Measurements from ENCODE around the gene SLC25A22.

DNA sequence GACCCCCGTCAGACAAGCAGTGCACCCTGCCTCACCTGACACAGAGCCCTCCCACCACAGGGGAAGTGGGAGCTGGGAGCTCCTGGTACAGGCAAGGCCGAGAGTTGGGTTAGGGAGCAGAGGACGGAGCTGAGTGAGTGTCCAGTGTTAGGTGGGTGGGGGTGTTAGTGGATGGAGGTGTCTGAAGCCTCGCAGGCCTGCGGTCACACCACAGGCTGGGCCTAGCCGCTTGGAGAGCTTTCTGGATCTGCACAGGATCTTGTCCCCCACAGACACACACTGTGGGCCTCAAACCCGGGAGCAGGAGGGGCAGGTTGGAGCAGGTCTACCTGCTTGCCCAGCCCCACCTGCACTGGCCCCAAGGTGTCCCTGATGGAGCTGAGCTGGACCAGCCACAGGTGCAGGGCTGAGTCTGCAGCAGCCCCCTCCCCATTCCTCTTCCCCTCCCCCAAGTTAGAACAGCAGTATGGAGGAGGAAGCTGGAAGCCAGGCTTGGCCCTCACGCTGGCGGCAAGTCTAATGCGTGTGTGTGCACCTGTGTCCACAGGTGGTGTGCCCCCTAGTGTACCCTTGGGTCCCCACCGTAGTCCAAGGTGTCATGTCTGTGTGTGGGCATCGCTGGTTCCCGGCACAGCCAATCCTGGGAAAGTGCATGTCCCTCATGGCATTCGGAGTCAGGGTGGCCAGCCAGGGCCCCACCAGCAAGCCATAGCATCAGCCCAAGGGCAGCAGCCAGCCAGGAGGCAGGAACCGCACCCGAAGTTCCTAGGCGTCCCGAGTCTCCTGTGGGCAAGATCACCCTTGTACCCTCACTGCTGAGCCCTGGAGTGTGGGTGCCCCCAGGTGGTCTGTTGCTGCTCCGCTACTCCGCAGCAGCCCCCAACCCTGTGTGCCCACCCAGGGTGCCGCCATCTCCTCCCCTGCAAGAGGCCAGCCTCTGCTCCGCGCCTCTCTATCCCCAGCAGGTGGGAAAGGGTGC is 18.8 kb downstream of the SLC25A22 start:
- TF ChIP-seq, protein P1, sequence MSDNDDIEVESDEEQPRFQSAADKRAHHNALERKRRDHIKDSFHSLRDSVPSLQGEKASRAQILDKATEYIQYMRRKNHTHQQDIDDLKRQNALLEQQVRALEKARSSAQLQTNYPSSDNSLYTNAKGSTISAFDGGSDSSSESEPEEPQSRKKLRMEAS (IDR thresholded peaks at IDR 0.05) = no peak
- TF ChIP-seq TAF1 (IDR thresholded peaks at IDR 0.05; ENCODE audit: low read depth) = no peak
